Body of pancreas (tissue), 4 donors: ENCODE results near the gene PTDSS2. TPM values are rescaled to one million over a fixed set of nuclear protein-coding genes. Genes with fewer than 3 reads are reported as not detected.
"Not testable (repeated sequence)": the region's sequence is repeated elsewhere in the genome, so short reads cannot be mapped to it uniquely, and the experiment has no call there.

Experiments used
- ATAC-seq: fragments of 150-250 bp; one replicate; pipeline ENCODE4 v1.9.1; 2016
- DNase-seq, 4 donors: peaks; one replicate each; pipeline ENCODE4 v3.0.0-alpha.2; 2019
- H3K27ac ChIP-seq, 4 donors: fragments of 200-600 bp; sonication (generic); 1 replicate in 3 of 4; 2 replicates in 1 of 4; pipeline versions ENCODE4 v1.5.1 to v1.6.1; 2016 to 2019; ENCODE audit warnings: mild to moderate bottlenecking in 1 of 4, mixed read lengths in 1 of 4, moderate library complexity in 1 of 4
- H3K27me3 ChIP-seq, 2 donors: fragments of 200-600 bp; sonication (generic); one replicate each; pipeline ENCODE4 v1.6.0; 2016; ENCODE audit warnings: mild to moderate bottlenecking in 1 of 2
- H3K36me3 ChIP-seq, 2 donors: fragments of 200-600 bp; sonication (generic); replicated peaks in 1 of 2; 2 replicates each; pipeline ENCODE4 v1.5.1; 2016; ENCODE audit warnings: low read depth in 2 of 2; ENCODE audit not compliant: insufficient read depth in 1 of 2
- H3K4me1 ChIP-seq: fragments of 200-600 bp; sonication (generic); one replicate; pipeline ENCODE4 v1.6.0; 2016
- H3K4me3 ChIP-seq, 2 donors: fragments of 200-600 bp; sonication (generic); 1 replicate in 1 of 2; 2 replicates in 1 of 2; pipeline ENCODE4 v1.5.1; 2016 to 2019
- H3K9me3 ChIP-seq, 3 donors: fragments of 200-600 bp; sonication (generic); 1 replicate in 2 of 3; 2 replicates in 1 of 3; pipeline ENCODE4 v1.5.1; 2016
- CTCF ChIP-seq, 7 experiments: fragments of 450-650 bp in 4 of 7; fragments of 200-600 bp in 3 of 7; sonication (generic) in 3 of 7; IDR thresholded peaks; one replicate each; pipeline ENCODE4 v1.5.1; 2016 to 2019; ENCODE audit warnings: antibody characterized with exemption in 7 of 7
- POLR2A ChIP-seq, 3 donors: fragments of 450-650 bp; IDR thresholded peaks; one replicate each; pipeline ENCODE4 v1.6.1; 2016; ENCODE audit warnings: antibody characterized with exemption in 3 of 3, mild to moderate bottlenecking in 2 of 3
- WGBS, 2 donors: methylation state at CpG; one replicate each; pipeline ENCODE4 v1.1.5; 2017; 5-methylcytosine and 5-hydroxymethylcytosine counted together
- intact Hi-C: fragments of 100-400 bp; cut with DNase I; formaldehyde crosslinking; loops from one replicate; pipeline ENCODE4 v1.15.1; 2023
- total RNA-seq, 2 donors: library from RNA; depleted of rRNA; stranded (reverse); fragments of >200 nt; gene quantifications; one replicate each; pipeline ENCODE4 v1.1.0, GENCODE V29; 2016

Gene PTDSS2
- total RNA-seq, 2 donors from 2014 or later, result 17.4 to 93.3 TPM

DNA sequence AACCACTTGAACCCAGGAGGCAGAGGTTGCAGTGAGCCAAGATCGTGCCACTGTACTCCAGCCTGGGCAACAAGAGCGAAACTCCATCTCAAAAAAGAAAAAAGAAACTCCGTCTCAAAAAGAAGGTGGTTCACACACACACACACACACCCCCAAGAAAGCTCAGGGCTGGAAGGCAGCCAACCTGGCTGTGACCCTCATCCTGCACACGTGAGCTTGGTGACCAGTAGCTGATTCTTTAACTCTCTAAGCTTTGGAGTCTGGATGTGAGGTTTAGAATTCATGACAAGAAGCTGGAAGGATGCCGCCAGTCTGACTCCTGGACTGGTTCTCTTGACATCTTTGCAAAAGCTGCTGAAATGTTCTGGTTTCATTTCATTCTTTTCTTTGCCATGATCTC lies 58.9 kb downstream of the PTDSS2 start:
- Histone ChIP-seq H3K4me1 (peaks cover 30% of the 10 kb centered on the region), H3K4me3 (no peak overlapping the region), H3K9me3 (no peaks in the 10 kb centered on the region), H3K27ac (no peak overlapping the region), H3K36me3 (no peaks in the 10 kb centered on the region), H3K27me3 (no peaks in the 10 kb centered on the region)
- WGBS, 2 donors, result 84 to 85% methylated on average over 5 of the region's 5 CpGs
- no peak for DNase-seq
- no peak for TF ChIP-seq CTCF (IDR thresholded peaks at IDR 0.05)
- no peak for TF ChIP-seq POLR2A (IDR thresholded peaks at IDR 0.05)
- no peak for ATAC-seq
- intact Hi-C loops, result no loop called here

GRCh38 chr11:512761-513595 lies 62.9 kb downstream of the PTDSS2 start:
- DNase-seq, result no peak
- no peaks in the 10 kb centered on the region for H3K27me3 ChIP-seq
- no peak overlapping the region for H3K27ac ChIP-seq
- no peak overlapping the region for H3K4me3 ChIP-seq
- ATAC-seq, result no peak
- intact Hi-C loops, result no loop called here
- WGBS, 2 donors, result 90 to 91% methylated on average over 28 to 29 of the region's 29 CpGs
- H3K36me3 ChIP-seq, result no peaks in the 10 kb centered on the region
- no peaks in the 10 kb centered on the region for H3K9me3 ChIP-seq
- TF ChIP-seq POLR2A (IDR thresholded peaks at IDR 0.05) (no peak), CTCF (IDR thresholded peaks at IDR 0.05) (no peak)
- H3K4me1 ChIP-seq, result peaks cover 2% of the 10 kb centered on the region

GRCh38 chr11:514606-515005 lies 64.5 kb downstream of the PTDSS2 start:
- WGBS, 2 donors, result 87 to 94% methylated on average over 9 to 10 of the region's 10 CpGs
- Histone ChIP-seq H3K9me3 (no peaks in the 10 kb centered on the region), H3K36me3 (no peaks in the 10 kb centered on the region), H3K4me3 (no peak overlapping the region), H3K27ac (no peak overlapping the region), H3K27me3 (no peaks in the 10 kb centered on the region), H3K4me1 (peaks cover 12% of the 10 kb centered on the region)
- no peak for DNase-seq
- intact Hi-C loops, result no loop called here
- ATAC-seq, result no peak
- no peak for TF ChIP-seq CTCF (IDR thresholded peaks at IDR 0.05)
- no peak for TF ChIP-seq POLR2A (IDR thresholded peaks at IDR 0.05)

DNA sequence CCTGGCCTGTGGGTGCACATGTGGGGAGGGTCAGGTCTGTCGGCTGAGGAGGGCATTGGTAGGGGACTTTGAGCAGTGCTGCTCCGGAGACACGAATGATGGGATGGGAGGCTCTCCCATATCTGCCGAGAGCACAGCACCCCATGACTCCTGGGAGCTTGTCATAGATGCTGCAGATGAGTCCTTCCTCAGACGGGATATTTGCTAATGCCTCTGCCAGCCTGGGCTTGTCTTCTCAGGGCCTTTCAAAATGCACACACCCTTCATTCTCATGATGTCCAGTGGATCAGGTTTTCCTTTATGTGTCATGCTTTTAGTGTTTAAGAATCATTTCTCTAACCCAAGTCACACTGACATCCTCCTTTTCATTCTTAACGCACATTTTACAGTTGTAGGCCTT lies 65.1 kb downstream of the PTDSS2 start:
- no peaks in the 10 kb centered on the region for H3K9me3 ChIP-seq
- no peak for ATAC-seq
- H3K27me3 ChIP-seq, result no peaks in the 10 kb centered on the region
- WGBS, 2 donors, result 80 to 96% methylated on average over 6 of the region's 6 CpGs
- H3K4me1 ChIP-seq, result peaks cover 12% of the 10 kb centered on the region
- H3K27ac ChIP-seq, result no peak overlapping the region
- H3K36me3 ChIP-seq, result no peaks in the 10 kb centered on the region
- H3K4me3 ChIP-seq, result no peak overlapping the region
- intact Hi-C loops, result no loop called here
- TF ChIP-seq CTCF (IDR thresholded peaks at IDR 0.05) (no peak), POLR2A (IDR thresholded peaks at IDR 0.05) (no peak)
- DNase-seq, result no peak

DNA sequence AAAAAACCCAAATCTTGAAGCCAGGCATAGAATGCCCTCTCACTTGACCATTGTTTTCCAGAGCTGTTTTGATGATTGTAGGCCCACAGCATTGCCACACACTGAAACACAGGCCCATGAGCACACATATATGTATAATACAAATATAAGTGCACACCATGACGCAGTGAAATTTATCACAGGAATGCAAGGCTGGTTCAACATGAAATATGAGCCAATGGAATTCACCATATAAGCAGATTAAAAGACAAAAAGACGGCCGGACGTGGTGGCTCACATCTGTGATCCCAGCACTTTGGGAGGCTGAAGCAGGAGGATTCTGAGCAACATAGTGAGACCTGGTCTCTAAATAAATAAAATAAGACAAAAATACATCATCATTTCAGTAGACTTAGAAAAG lies 66.3 kb downstream of the PTDSS2 start:
- H3K27me3 ChIP-seq, result no peaks in the 10 kb centered on the region
- DNase-seq (no peak), ATAC-seq (no peak)
- TF ChIP-seq POLR2A (IDR thresholded peaks at IDR 0.05) (no peak), CTCF (IDR thresholded peaks at IDR 0.05) (no peak)
- no peaks in the 10 kb centered on the region for H3K36me3 ChIP-seq
- peaks cover 12% of the 10 kb centered on the region for H3K4me1 ChIP-seq
- H3K4me3 ChIP-seq, result no peak overlapping the region
- intact Hi-C loops, result no loop called here
- no peak overlapping the region for H3K27ac ChIP-seq
- WGBS, 2 donors, result 94 to 95% methylated on average over 4 of the region's 4 CpGs
- H3K9me3 ChIP-seq, result no peaks in the 10 kb centered on the region

DNA sequence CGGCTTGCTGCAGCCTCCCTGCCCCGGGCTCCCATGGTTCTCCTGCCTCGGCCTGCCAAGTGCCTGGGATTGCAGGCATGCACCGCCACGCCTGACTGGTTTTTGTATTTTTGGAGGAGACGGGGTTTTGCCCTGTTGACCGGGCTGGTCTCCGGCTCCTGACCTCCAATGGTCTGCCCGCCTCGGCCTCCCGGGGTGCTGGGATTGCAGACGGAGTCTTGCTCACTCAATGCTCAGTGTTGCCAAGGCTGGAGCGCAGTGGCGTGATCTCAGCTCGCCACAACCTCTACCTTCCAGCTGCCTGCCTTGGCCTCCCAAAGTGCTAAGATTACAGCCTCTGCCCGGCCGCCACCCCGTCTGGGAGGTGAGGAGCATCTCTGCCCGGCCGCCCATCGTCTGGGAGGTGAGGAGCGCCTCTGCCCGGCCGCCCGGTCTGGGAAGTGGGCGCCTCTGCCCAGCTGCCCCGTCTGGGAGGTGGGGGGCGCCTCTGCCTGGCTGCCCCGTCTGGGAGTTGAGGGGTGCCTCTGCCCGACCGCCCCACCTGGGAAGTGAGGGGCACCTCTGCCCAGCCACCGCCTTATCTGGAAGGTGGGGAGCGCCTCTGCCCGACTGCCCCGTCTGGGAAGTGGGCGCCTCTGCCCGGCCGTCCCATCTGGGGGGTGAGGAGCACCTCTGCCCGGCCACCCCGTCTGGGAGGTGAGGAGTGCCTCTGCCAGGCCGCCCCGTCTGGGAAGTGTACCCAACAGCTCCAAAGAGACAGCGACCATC lies 67.0 kb downstream of the PTDSS2 start:
- H3K27me3 ChIP-seq, H3K27ac ChIP-seq, H3K4me3 ChIP-seq, intact Hi-C loops, H3K36me3 ChIP-seq, H3K9me3 ChIP-seq, ATAC-seq: not testable (repeated sequence)
- 92 to 94% methylated on average over 22 to 24 of the region's 43 CpGs for WGBS, 2 donors
- peak in 1 of 4 donors; percentile 12 for DNase-seq
- peaks cover 12% of the 10 kb centered on the region for H3K4me1 ChIP-seq
